Hematopoietic multipotent progenitor cell (in vitro differentiated cells): ENCODE results near the gene EIF2B2. TPM values are rescaled to one million over a fixed set of nuclear protein-coding genes. Genes with fewer than 3 reads are reported as not detected.

ENCODE experiments used
- small RNA-seq: library from RNA; depleted of rRNA; stranded (forward); fragments of <200 nt; gene quantifications from one replicate; pipeline ENCODE3, GENCODE V24; 2012
- total RNA-seq: library from RNA; depleted of rRNA; stranded (reverse); fragments of >200 nt; gene quantifications from one replicate; pipeline ENCODE4 v1.2.3, GENCODE V29; 2012

EIF2B2 gene
- total RNA-seq, 1 donor: 45.5 TPM

Small RNAs within 50 kb of the gene (small RNA-seq; reads per million reads assigned to genes)
- gene RNU6-689P: not detected

Other genes with a start within 250 kb of the EIF2B2 start
- gene YLPM1, start 239.6 kb upstream of the EIF2B2 start, total RNA-seq: 21.3 TPM
- gene PROX2, start 126.8 kb upstream of the EIF2B2 start, total RNA-seq: 0.27 TPM
- gene DLST, start 121.0 kb upstream of the EIF2B2 start, total RNA-seq: 50.9 TPM
- gene RPS6KL1, start 79.7 kb upstream of the EIF2B2 start, total RNA-seq: 8.3 TPM
- under 0.01 TPM for gene PGF, start 47.3 kb upstream of the EIF2B2 start, total RNA-seq
- gene MLH3, start 48.5 kb downstream of the EIF2B2 start, total RNA-seq: 16.2 TPM
- 5.1 TPM for gene ACYP1, start 61.1 kb downstream of the EIF2B2 start, total RNA-seq
- 0.54 TPM for gene ZC2HC1C, start 66.7 kb downstream of the EIF2B2 start, total RNA-seq
- gene NEK9, start 124.1 kb downstream of the EIF2B2 start, total RNA-seq: 71.1 TPM
- 281 TPM for gene TMED10, start 173.7 kb downstream of the EIF2B2 start, total RNA-seq